CD14-positive monocyte (primary cell): Measurements from ENCODE around the gene ZBTB1. TPM values are rescaled to one million over a fixed set of nuclear protein-coding genes. Genes with fewer than 3 reads are reported as not detected.
A peak's percentile ranks its signal among the peaks of the same experiment; 100 is the strongest.

Experiments
- DNase-seq, 3 donors: peaks; one replicate each; pipeline ENCODE4 v3.0.0-alpha.2; 2011 to 2022
- H2AFZ ChIP-seq: 2 replicates; pipeline ENCODE4 v1.6.0; 2012; ENCODE audit warnings: mild to moderate bottlenecking, low read depth, low read length, inconsistent platforms; ENCODE audit not compliant: insufficient read depth, poor library complexity, severe bottlenecking
- H3K27ac ChIP-seq, 2 donors: 1 replicate in 1 of 2; 2 replicates in 1 of 2; pipeline ENCODE4 v1.5.1; 2012 to 2013; ENCODE audit warnings: low read length in 2 of 2, control low read depth in 1 of 2, inconsistent platforms in 1 of 2, low read depth in 1 of 2, mild to moderate bottlenecking in 1 of 2
- H3K27me3 ChIP-seq, 2 donors: one replicate each; pipeline versions ENCODE4 v1.6.0 to v1.6.1; 2011 to 2013; ENCODE audit warnings: low read length in 2 of 2; ENCODE audit not compliant: control insufficient read depth in 2 of 2, insufficient read depth in 2 of 2
- H3K36me3 ChIP-seq, 2 donors: replicated peaks in 1 of 2; 1 replicate in 1 of 2; 2 replicates in 1 of 2; pipeline versions ENCODE4 v1.5.1 to v1.6.1; 2012 to 2013; ENCODE audit warnings: low read length in 2 of 2, control low read depth in 1 of 2, inconsistent platforms in 1 of 2, mild to moderate bottlenecking in 1 of 2; ENCODE audit not compliant: insufficient read depth in 2 of 2, control insufficient read depth in 1 of 2
- H3K4me1 ChIP-seq, 2 donors: 1 replicate in 1 of 2; 2 replicates in 1 of 2; pipeline versions ENCODE4 v1.5.1 to v1.6.1; 2012 to 2013; ENCODE audit warnings: low read length in 2 of 2, control low read depth in 1 of 2, inconsistent platforms in 1 of 2, mild to moderate bottlenecking in 1 of 2, moderate library complexity in 1 of 2; ENCODE audit not compliant: insufficient read depth in 2 of 2, control insufficient read depth in 1 of 2
- H3K4me2 ChIP-seq: replicated peaks from 2 replicates; pipeline ENCODE3; 2012; ENCODE audit warnings: low read length, moderate library complexity, mild to moderate bottlenecking; ENCODE audit not compliant: poor library complexity, severe bottlenecking; ENCODE audit errors: extremely low read depth
- H3K4me3 ChIP-seq, 3 experiments: fragments of 200-600 bp in 1 of 3; sonication (generic) in 1 of 3; replicated peaks in 1 of 3; 1 replicate in 2 of 3; 2 replicates in 1 of 3; pipeline ENCODE4 v1.5.1; 2011 to 2013; ENCODE audit warnings: low read length in 3 of 3, mild to moderate bottlenecking in 3 of 3, control low read depth in 2 of 3, low read depth in 2 of 3, inconsistent platforms in 1 of 3, moderate library complexity in 1 of 3
- H3K79me2 ChIP-seq: 2 replicates; pipeline ENCODE4 v1.6.0; 2012; ENCODE audit warnings: mild to moderate bottlenecking, control low read depth, inconsistent platforms, low read length, moderate library complexity; ENCODE audit not compliant: insufficient read depth
- H3K9ac ChIP-seq: 2 replicates; pipeline ENCODE4 v1.6.0; 2017; ENCODE audit warnings: low read length, mild to moderate bottlenecking; ENCODE audit not compliant: insufficient read depth, poor library complexity, severe bottlenecking
- H3K9me3 ChIP-seq, 2 donors: replicated peaks in 1 of 2; 1 replicate in 1 of 2; 2 replicates in 1 of 2; pipeline versions ENCODE4 v1.5.1 to v1.6.1; 2012 to 2013; ENCODE audit warnings: low read length in 2 of 2, control low read depth in 1 of 2; ENCODE audit not compliant: control insufficient read depth in 1 of 2, insufficient read depth in 1 of 2
- H4K20me1 ChIP-seq: 2 replicates; pipeline ENCODE4 v1.6.0; 2012; ENCODE audit warnings: mild to moderate bottlenecking, low read length, control low read depth, moderate library complexity; ENCODE audit not compliant: insufficient read depth
- H3K27ac Mint-ChIP-seq, 7 donors: one replicate each; pipeline ENCODE4 v1.8.0; 2020; ENCODE audit warnings: mild to moderate bottlenecking in 7 of 7, mixed read lengths in 7 of 7, moderate library complexity in 6 of 7, inconsistent platforms in 2 of 7
- H3K27me3 Mint-ChIP-seq, 3 donors: one replicate each; pipeline ENCODE4 v1.8.0; 2021 to 2022; ENCODE audit warnings: low read depth in 3 of 3, mild to moderate bottlenecking in 3 of 3, mixed read lengths in 3 of 3, moderate library complexity in 3 of 3, inconsistent platforms in 1 of 3
- H3K36me3 Mint-ChIP-seq, 2 donors: one replicate each; pipeline ENCODE4 v1.8.0; 2020; ENCODE audit warnings: mixed read lengths in 2 of 2, inconsistent platforms in 1 of 2, mild to moderate bottlenecking in 1 of 2
- H3K4me1 Mint-ChIP-seq: one replicate; pipeline ENCODE4 v1.8.0; 2020; ENCODE audit warnings: mild to moderate bottlenecking, mixed read lengths
- H3K4me3 Mint-ChIP-seq, 2 donors: one replicate each; pipeline ENCODE4 v1.8.0; 2020; ENCODE audit warnings: mild to moderate bottlenecking in 2 of 2, mixed read lengths in 2 of 2, moderate library complexity in 1 of 2
- H3K9me3 Mint-ChIP-seq, 7 donors: one replicate each; pipeline ENCODE4 v1.8.0; 2020 to 2022; ENCODE audit warnings: mixed read lengths in 7 of 7, mild to moderate bottlenecking in 6 of 7, moderate library complexity in 6 of 7, inconsistent platforms in 2 of 7
- CTCF ChIP-seq: fragments of 200-600 bp; IDR thresholded peaks from one replicate; pipeline ENCODE4 v1.8.0; 2022; ENCODE audit warnings: antibody characterized with exemption, mild to moderate bottlenecking
- WGBS: methylation state at CpG from one replicate; pipeline ENCODE4 v1.1.5; 2013; ENCODE audit warnings: missing lambda C conversion rate; ENCODE audit not compliant: insufficient coverage; 5-methylcytosine and 5-hydroxymethylcytosine counted together
- intact Hi-C, 2 donors: fragments of 100-400 bp; cut with micrococcal nuclease; formaldehyde crosslinking; loops; one replicate each; pipeline versions ENCODE4 v1.15.0 to v1.15.1; 2023
- polyA plus RNA-seq, 3 donors: library from polyadenylated mRNA; depleted of rRNA in 1 of 3; unstranded in 2 of 3; stranded (reverse) in 1 of 3; fragments of 300-500 nt in 2 of 3; fragments of >200 nt in 1 of 3; fragmentation: Illumina TruSeq in 2 of 3; gene quantifications; 1 replicate in 2 of 3; 2 replicates in 1 of 3; pipeline ENCODE4 v1.2.3, GENCODE V29; 2012 to 2021

ZBTB1 gene
- polyA plus RNA-seq, 3 donors, result 27.7 to 45.4 (median 33.4) TPM

GRCh38 chr14:64550621-64551333 lies 46.2 kb downstream of the ZBTB1 start:
- H3K4me2 ChIP-seq, result no peak overlapping the region
- WGBS, result 75% methylated on average over 1 of the region's 7 CpGs
- Mint-ChIP-seq H3K4me1 (peaks cover 11% of the 10 kb centered on the region), H3K4me3 (peak overlapping the region in 1 of 2 donors; percentile 86), H3K27ac (no peak overlapping the region), H3K9me3 (peaks cover 0 to 4% (median 0%) of the 10 kb centered on the region in 7 donors), H3K36me3 (peaks cover 4 to 6% of the 10 kb centered on the region in 2 donors), H3K27me3 (peaks cover 47 to 65% (median 51%) of the 10 kb centered on the region in 3 donors)
- no peak overlapping the region for H3K9ac ChIP-seq
- TF ChIP-seq CTCF, result no peak
- no peaks in the 10 kb centered on the region for H3K9me3 ChIP-seq
- H3K36me3 ChIP-seq, result no peaks in the 10 kb centered on the region
- no peaks in the 10 kb centered on the region for H4K20me1 ChIP-seq
- H3K27me3 ChIP-seq, result peaks cover 35 to 61% of the 10 kb centered on the region in 2 donors
- no peaks in the 10 kb centered on the region for H3K79me2 ChIP-seq
- no peak overlapping the region for H3K27ac ChIP-seq
- H3K4me3 ChIP-seq, result no peak overlapping the region
- intact Hi-C loops, result no loop called here
- no peak overlapping the region for H2AFZ ChIP-seq
- peaks cover 10 to 12% of the 10 kb centered on the region in 2 donors for H3K4me1 ChIP-seq
- no peak for DNase-seq

- H3K36me3 Mint-ChIP-seq, result peaks cover 4 to 6% of the 10 kb centered on the region in 2 donors
- no peaks in the 10 kb centered on the region for H3K79me2 ChIP-seq
- no peak overlapping the region for H3K27ac ChIP-seq
- H3K4me3 Mint-ChIP-seq, result no peak overlapping the region
- DNase-seq, result no peak
- 95% methylated on average over 4 of the region's 4 CpGs for WGBS
- no peaks in the 10 kb centered on the region for H3K9me3 ChIP-seq
- H3K9ac ChIP-seq, result no peak overlapping the region
- H4K20me1 ChIP-seq, result no peaks in the 10 kb centered on the region
- no peak overlapping the region for H3K27ac Mint-ChIP-seq
- H3K4me1 Mint-ChIP-seq, result peaks cover 7% of the 10 kb centered on the region
- peaks cover 6 to 8% of the 10 kb centered on the region in 2 donors for H3K4me1 ChIP-seq
- H3K27me3 ChIP-seq, result peaks cover 24 to 42% of the 10 kb centered on the region in 2 donors
- H3K4me2 ChIP-seq, result no peak overlapping the region
- intact Hi-C loops, result no loop called here
- peaks cover 37 to 38% (median 38%) of the 10 kb centered on the region in 3 donors for H3K27me3 Mint-ChIP-seq
- H3K36me3 ChIP-seq, result no peaks in the 10 kb centered on the region
- no peak overlapping the region for H2AFZ ChIP-seq
- TF ChIP-seq CTCF, result no peak
- H3K4me3 ChIP-seq, result no peak overlapping the region
- H3K9me3 Mint-ChIP-seq, result peaks cover 0 to 4% (median 0%) of the 10 kb centered on the region in 7 donors
Observed at GRCh38 chr14:64554556-64554955, 50.0 kb downstream of the ZBTB1 start.
